ENCODE results near the gene FAM170B.

GRCh38 chr10:49152037-49152436 is 18.2 kb upstream of the FAM170B start:
- TF ChIP-seq CTCF (IDR thresholded peaks at IDR 0.05): no peak
- no peak for TF ChIP-seq JUN (CRISPR knock-in tag; IDR thresholded peaks at IDR 0.05)
- TF ChIP-seq STAT6 (CRISPR knock-in tag; conservative IDR thresholded peaks at IDR 0.05; ENCODE audit: low read depth): no peak
